GM19240 (cell line): ENCODE results near the gene HELZ2.

Source experiments
- DNase-seq: peaks from one replicate; pipeline ENCODE4 v3.0.0; 2011; ENCODE audit warnings: low spot score; ENCODE audit not compliant: insufficient read length

Gene HELZ2

GRCh38 chr20:63525185-63525584 is 48.9 kb downstream of the HELZ2 start:
- no peak for DNase-seq
